Measurements from ENCODE around the gene PEAK3.
A peak's percentile ranks its signal among the peaks of the same experiment; 100 is the strongest.

Gene PEAK3, protein sequence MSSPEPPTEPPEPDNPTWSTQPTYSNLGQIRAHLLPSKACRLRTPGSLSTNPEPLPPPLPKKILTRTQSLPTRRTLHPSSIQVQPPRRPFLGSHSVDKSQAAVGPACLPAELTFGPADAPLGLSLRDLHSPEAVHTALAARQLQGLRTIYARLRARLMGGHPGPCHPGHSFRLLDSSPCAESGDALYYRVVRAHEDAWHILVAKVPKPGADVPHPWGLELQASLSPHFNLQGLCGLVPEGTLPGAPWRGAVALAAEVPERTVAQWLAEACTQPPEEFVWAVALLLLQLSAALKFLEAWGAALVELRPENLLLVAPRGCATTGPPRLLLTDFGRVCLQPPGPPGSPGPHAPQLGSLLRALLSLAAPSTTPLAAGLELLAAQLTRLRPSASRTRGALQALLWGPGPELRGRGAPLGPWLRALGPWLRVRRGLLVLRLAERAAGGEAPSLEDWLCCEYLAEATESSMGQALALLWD

DNA sequence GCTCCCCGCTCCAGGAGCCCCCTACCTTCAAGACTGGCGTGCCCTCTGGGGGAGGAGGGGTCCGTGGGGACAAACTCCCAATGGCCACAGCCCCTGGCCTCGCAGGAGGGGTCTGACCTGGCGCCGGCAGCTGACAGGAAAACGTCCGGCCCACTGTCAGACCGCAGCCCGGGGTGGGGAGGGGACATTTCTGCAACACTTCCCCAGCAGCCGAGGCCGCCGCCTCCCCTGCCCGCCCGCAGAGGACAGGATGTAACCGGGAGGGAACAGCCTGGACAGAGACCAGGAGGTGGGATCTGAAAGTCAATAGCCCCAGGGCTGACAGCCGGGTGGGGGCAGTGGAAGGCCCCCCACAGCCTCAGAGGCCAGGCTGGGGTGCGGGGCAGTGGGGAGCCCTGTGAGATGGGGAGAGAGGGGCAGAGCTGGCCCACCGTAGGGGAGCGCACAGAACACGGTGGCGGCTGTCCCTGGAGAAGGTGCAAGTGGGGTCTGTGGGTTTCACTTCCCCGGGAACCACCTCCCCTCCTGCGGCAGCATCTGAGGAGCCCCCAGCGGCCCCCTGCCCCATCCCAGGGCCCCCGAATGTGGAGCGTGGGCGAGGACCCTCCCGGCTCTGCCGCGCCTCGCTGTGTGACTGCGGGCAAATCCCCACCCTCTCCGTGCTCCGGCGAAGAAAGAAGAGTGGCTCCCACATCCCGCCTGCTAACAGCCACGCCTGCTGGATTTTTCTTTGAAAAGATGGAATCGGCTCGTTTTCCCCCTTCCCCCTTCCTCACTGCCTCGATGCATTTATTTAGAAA is at the start of gene PEAK3:
Gene PEAK3 (minus strand): TSS at position 114 of the 800 bp plus-strand sequence. CDS start 1,244 bp downstream, outside the sequence.
- Mint-ChIP-seq H3K27me3 (peaks cover 13% of the 10 kb centered on the region), H3K9me3 (no peaks in the 10 kb centered on the region), H3K27ac (peak within 1 kb of the TSS; percentile 93), H3K36me3 (ENCODE audit: low read depth) (peaks cover 30% of the 10 kb centered on the region), H3K4me3 (peak within 1 kb of the TSS; percentile 88), H3K4me1 (ENCODE audit: low read depth) (peaks cover 53% of the 10 kb centered on the region)
- intact Hi-C loops (cut with micrococcal nuclease) = no loop called here

DNA sequence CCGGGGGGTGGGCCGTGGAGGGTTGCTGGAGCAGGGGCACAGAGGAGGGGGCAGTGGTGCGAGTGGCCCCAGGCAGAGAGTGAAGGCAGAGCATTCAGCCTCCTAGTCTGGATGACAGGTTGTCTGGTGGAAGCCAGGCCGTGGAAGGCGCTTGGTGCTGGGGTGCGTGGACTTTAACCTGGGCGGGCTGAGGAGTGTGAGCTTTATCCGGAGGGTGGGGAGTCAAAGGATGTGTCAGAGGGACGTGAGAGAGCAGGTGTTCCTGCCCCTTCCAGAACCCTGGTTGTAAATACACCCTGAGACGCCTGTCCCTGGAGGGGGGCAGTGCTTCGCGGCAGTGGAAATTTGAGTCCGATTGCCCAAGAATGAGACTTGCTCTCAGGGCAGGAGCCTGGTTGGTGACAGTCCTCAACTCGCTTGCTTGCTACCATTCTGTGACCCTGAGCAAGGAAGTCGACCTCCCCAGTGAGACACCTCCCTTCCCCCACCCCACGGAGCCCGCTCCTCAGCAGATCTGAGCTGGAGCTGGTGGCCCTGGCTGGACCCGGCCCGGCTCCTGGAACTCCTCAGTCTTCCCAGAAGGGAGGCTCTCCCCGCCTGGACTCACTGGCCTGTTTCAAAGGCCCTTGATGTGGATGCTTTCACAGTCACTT is 48.8 kb upstream of the PEAK3 start:
- Mint-ChIP-seq H3K36me3 (ENCODE audit: low read depth) (peaks cover 40% of the 10 kb centered on the region), H3K4me3 (no peak overlapping the region), H3K27ac (peak overlapping the region; percentile 96), H3K9me3 (no peaks in the 10 kb centered on the region), H3K27me3 (peaks cover 2% of the 10 kb centered on the region), H3K4me1 (ENCODE audit: low read depth) (peaks cover 84% of the 10 kb centered on the region)
- intact Hi-C loops (cut with micrococcal nuclease) = no loop called here

DNA sequence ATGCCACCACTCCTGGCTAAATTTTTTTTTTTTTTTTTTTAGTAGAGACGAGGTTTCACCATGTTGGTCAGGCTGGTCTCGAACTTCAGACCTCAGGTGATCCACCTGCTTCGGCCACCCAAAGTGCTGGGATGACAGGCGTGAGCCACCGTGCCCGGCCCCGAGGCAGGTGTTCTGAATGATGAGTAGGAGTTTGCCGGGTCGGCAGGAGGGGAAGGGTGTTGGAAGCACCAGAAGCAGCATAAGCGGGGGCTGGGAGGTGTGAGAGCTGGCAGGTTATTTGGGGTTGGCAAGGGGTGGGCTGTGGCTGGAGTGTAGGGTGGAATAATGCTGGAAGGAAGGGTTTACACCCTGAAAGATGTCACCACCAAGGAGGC is 48.3 kb upstream of the PEAK3 start:
- Mint-ChIP-seq H3K27me3 (peaks cover 2% of the 10 kb centered on the region), H3K4me3 (no peak overlapping the region), H3K27ac (peak overlapping the region; percentile 96), H3K9me3 (no peaks in the 10 kb centered on the region), H3K4me1 (ENCODE audit: low read depth) (peaks cover 87% of the 10 kb centered on the region), H3K36me3 (ENCODE audit: low read depth) (peaks cover 40% of the 10 kb centered on the region)
- intact Hi-C loops (cut with micrococcal nuclease) = no loop called here

DNA sequence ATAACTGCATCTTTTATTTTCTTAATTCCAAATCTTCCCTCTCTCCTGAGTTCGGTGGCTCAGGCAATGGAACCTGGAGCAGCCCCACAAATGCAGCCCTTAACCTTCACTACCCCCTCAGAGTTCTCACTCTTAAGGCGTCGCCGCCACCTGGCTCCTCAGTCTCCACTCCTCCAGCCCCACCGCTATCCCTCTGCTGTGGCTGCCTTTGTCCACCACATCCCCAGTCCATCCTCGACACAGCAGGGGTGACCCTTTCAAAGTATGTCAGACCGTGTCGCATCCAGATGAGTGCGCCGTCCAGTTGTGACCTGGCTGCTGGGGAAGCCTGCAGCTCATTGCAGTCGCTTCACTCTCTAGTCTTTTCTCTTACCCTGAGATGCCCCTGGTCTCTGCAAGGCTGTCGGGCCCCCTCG is 47.5 kb upstream of the PEAK3 start:
- H3K9me3 Mint-ChIP-seq = no peaks in the 10 kb centered on the region
- H3K36me3 Mint-ChIP-seq (ENCODE audit: low read depth) = peaks cover 40% of the 10 kb centered on the region
- intact Hi-C loops (cut with micrococcal nuclease) = loop anchor here (5.0 kb wide), 1 partner anchor 63 kb away; no protein-coding TSS in a partner anchor
- peak overlapping the region; percentile 96 for H3K27ac Mint-ChIP-seq
- peaks cover 89% of the 10 kb centered on the region for H3K4me1 Mint-ChIP-seq (ENCODE audit: low read depth)
- H3K4me3 Mint-ChIP-seq = peak overlapping the region; percentile 98
- H3K27me3 Mint-ChIP-seq = peaks cover 2% of the 10 kb centered on the region

DNA sequence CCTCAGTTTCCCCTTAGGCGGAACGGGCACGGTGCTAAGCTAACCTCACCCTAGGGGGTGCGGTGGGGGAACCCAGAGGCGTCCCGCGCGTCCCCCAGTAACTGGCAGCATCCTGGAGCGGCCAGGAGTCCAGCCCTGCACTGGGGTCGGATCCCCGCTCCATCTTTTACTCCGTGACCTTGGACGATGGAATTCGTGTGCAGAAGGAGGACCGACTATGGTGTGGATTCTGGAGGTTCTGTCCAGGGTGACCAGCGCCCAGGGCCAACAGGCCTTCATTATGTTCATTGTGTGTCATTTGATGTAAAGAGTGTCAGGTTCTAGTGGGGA is 47.1 kb upstream of the PEAK3 start:
- Mint-ChIP-seq H3K27me3 (peaks cover 2% of the 10 kb centered on the region), H3K36me3 (ENCODE audit: low read depth) (peaks cover 42% of the 10 kb centered on the region), H3K27ac (peak overlapping the region; percentile 96), H3K4me3 (peak overlapping the region; percentile 98), H3K9me3 (no peaks in the 10 kb centered on the region), H3K4me1 (ENCODE audit: low read depth) (peaks cover 86% of the 10 kb centered on the region)
- intact Hi-C loops (cut with micrococcal nuclease) = loop anchor here (5.0 kb wide), 1 partner anchor 63 kb away; no protein-coding TSS in a partner anchor

DNA sequence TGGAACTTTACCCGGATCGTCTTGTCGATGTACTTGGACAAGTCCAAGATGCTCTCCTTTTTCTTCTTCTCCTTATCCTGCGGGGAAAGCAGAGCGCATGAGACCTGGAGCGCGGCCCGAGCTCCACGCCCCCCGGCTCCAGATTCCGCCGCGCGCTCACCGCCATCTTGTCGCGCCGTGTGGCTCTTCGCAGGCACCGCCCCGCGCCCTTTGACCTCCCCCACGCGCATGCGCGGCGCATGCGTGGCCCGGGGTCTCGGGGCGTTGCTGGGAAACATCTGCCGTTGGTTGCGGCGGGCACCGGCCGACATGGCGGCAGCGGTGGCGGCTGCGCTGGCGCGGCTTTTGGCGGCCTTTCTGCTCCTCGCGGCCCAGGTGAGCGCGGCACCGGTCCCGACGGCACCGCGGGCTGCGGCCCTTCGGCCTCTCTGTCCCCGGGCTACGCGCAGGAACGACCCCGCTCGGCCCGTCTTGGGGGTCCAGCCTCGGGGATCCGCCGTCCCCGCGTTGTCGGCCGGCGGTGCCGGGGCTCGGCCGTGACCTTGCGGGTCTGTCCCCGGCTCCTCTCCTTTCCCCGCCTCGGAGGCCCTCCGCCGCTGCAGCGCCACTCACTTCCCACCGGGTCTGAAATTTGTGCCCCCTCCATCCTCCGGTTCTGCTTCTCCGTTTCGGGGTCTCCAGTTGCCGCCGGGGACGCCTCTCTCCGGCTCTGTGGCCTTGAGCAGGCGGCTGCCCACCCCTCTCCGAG is 46.6 kb upstream of the PEAK3 start, which contains the start of the genes LSM7 and SPPL2B:
Gene LSM7 (minus strand): TSS at position 186 of the 748 bp plus-strand sequence. CDS start 20 bp downstream, at position 166.
Gene SPPL2B (plus strand): TSS at position 284 of the 748 bp plus-strand sequence. CDS start 26 bp downstream, at position 310.
- H3K36me3 Mint-ChIP-seq (ENCODE audit: low read depth) = peaks cover 48% of the 10 kb centered on the region
- H3K4me1 Mint-ChIP-seq (ENCODE audit: low read depth) = peaks cover 81% of the 10 kb centered on the region
- intact Hi-C loops (cut with micrococcal nuclease) = loop anchor here (5.0 kb wide), 1 partner anchor 64 kb away; no protein-coding TSS in a partner anchor

DNA sequence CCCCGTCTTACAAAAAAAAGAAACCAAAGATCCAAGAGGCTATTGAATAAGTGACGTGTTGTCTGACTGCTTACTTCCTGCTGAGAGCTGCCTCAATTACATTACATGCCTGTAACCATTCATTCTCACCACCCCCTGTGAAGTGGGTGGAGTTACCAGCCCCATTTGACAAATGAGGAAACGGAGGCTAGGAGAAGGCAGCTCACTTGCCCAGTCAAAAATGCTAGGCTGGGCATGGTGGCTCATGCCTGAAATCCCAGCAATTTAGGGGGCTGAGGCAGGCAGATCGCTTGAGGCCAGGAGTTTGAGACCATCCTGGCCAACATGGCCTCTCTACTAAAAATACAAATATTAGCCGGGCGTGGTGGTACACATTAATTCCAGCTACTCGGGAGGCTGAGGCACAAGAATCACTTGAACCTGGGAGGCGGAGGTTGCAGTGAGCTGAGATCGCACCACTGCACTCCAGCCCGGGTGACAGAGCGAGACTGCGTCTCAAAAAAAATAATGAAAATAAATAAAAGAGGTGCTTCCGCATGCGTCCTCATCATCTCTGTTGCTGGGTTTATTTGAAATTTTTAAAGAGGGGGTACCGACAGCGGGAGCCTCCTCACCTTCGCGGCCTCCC is 45.9 kb upstream of the PEAK3 start:
- Mint-ChIP-seq H3K9me3 (no peaks in the 10 kb centered on the region), H3K27me3 (peaks cover 2% of the 10 kb centered on the region), H3K4me3 (peak overlapping the region; percentile 98), H3K36me3 (ENCODE audit: low read depth) (peaks cover 55% of the 10 kb centered on the region), H3K4me1 (ENCODE audit: low read depth) (peaks cover 74% of the 10 kb centered on the region), H3K27ac (peak overlapping the region; percentile 96)
- intact Hi-C loops (cut with micrococcal nuclease) = loop anchor here (5.0 kb wide), 1 partner anchor 64 kb away; no protein-coding TSS in a partner anchor

More for the DNA sequence above, 46.6 kb upstream of the PEAK3 start, which contains the start of the genes LSM7 and SPPL2B:
- Mint-ChIP-seq H3K27ac (peak within 1 kb of the TSS; percentile 96), H3K4me3 (peak within 1 kb of the TSS; percentile 98), H3K27me3 (peaks cover 2% of the 10 kb centered on the region), H3K9me3 (no peaks in the 10 kb centered on the region)

DNA sequence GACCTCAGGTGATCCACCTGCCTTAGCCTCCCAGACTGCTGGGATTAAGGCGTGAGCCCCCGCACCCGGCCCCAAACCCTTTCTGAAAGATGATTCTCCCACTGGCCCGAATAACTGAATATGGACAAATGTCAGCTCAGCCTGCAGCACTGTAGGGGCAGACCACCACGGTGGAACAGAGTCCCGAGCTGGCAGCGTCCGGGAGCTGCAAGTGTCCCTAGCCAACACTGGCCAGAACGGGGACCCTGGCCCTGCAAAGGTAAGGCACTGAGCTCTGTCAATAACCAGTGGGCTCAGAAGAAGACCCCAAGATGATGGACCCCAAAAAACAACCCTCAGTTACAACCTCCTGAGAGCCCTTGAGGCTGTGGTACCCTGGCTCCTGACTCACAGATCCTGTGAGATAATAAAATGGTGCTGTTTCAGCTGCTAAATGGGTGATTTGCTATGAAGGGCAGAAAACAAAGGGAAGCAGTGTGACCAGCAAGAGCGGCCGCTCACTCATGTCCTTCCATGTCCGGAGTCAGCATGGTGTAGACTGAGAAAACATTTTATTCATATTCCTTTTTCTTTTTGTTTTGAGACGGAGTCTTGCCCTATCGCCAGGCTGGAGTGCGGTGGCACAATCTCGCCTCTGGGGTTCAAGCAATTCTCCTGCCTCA is 44.9 kb upstream of the PEAK3 start:
- H3K36me3 Mint-ChIP-seq (ENCODE audit: low read depth) = peaks cover 65% of the 10 kb centered on the region
- peaks cover 1% of the 10 kb centered on the region for H3K27me3 Mint-ChIP-seq
- peaks cover 63% of the 10 kb centered on the region for H3K4me1 Mint-ChIP-seq (ENCODE audit: low read depth)
- peak overlapping the region; percentile 98 for H3K4me3 Mint-ChIP-seq
- H3K9me3 Mint-ChIP-seq = no peaks in the 10 kb centered on the region
- intact Hi-C loops (cut with micrococcal nuclease) = loop anchor here (5.0 kb wide), 1 partner anchor 65 kb away; no protein-coding TSS in a partner anchor
- H3K27ac Mint-ChIP-seq = peak overlapping the region; percentile 96

DNA sequence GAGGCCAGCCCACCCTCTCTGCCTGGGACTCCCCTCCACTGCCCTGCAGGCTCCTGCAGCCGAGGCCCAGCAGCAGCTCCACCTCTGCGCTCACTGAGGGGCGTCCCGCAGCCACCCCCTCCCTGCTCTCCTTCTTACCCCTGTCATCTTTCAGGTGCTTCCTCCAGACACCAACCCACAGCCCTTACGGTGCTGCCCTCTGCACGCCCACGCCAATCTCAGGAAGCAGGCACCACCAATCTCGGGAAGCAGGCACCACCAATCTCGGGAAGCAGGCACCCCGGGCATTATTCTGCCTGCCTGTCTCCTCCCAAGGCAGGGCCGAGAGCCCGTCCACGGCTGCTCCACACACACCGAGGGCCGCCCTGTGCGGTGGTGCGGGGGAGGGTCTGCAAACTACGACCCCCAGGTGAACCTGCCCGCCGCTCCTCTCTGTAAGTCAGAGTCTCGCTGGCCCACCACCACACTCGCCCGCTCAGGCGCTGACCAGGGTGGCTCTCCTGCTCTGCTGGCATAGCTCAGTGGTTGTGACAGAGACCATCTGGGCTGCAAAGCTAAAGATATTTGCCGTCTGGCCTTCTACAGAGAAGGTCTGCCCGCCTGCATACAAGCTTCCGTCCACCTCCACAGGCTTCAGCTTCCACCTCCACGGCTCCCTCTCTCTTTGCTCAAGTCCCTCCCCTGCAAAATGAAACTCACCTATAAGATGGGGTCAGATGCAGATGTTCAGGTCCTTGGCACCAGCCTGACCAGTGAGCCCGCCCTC is 43.5 kb upstream of the PEAK3 start:
- Mint-ChIP-seq H3K27me3 (no peaks in the 10 kb centered on the region), H3K9me3 (no peaks in the 10 kb centered on the region), H3K36me3 (ENCODE audit: low read depth) (peaks cover 76% of the 10 kb centered on the region), H3K27ac (peak overlapping the region; percentile 9), H3K4me1 (ENCODE audit: low read depth) (peaks cover 51% of the 10 kb centered on the region), H3K4me3 (no peak overlapping the region)
- intact Hi-C loops (cut with micrococcal nuclease) = loop anchor here (5.0 kb wide), 1 partner anchor 67 kb away; no protein-coding TSS in a partner anchor

DNA sequence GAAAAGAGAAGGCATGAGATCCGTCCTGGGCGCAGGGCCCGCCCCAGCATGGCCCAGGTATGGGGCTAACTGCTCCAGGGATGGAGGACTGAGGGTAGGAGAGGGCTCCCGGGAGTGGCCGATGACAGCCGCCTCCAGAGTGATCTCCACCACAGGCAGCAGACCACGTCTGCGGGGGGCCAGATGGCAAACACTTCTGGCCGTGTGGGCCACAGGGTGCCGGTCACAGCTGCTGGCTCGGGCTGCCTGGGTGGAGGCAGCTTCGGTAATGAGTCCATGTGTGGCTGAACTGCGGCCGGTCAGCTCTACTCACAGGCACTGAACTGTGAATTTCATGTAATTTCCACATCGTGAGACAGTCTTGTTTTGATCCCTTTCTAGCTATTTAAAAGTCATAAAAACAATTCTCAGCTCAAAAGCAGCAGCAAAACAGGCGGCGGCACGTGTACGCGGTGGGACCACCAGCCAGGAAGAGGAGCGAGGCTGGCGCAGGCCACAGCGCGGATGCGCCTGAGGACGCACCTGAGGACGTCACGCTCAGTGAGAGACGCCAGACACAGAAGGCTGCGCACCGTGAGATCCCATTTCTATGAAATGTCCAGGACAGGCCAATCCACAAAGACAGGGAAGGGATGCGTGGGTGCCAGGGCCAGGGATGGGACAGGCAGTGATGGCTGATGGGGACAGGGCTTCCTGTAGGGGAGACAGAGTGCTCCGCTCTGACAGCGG is 42.4 kb upstream of the PEAK3 start:
- H3K36me3 Mint-ChIP-seq (ENCODE audit: low read depth) = peaks cover 76% of the 10 kb centered on the region
- H3K27ac Mint-ChIP-seq = no peak overlapping the region
- intact Hi-C loops (cut with micrococcal nuclease) = no loop called here
- no peaks in the 10 kb centered on the region for H3K27me3 Mint-ChIP-seq
- H3K4me1 Mint-ChIP-seq (ENCODE audit: low read depth) = peaks cover 40% of the 10 kb centered on the region
- no peak overlapping the region for H3K4me3 Mint-ChIP-seq
- H3K9me3 Mint-ChIP-seq = no peaks in the 10 kb centered on the region

DNA sequence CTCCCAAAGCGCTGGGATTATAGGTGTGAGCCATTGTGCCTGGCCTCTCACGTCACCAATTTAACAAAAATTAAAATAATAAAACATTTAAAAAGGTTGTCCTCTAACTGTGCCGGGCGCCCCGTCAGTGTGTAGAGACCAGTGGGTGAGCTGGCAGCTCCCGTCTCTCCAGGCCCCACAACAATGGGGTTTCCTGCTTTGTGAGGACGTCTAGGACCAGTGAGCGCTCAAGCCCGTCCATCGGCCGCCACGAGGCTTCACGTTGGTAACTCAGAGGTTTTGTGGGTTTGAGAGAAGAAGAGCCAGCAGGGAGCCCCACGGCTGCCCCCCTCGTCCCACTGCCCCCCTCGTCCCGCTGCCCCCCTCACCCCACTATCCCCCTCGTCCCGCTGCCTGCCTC is 41.7 kb upstream of the PEAK3 start:
- Mint-ChIP-seq H3K4me1 (ENCODE audit: low read depth) (peaks cover 35% of the 10 kb centered on the region), H3K4me3 (no peak overlapping the region), H3K27me3 (no peaks in the 10 kb centered on the region), H3K9me3 (no peaks in the 10 kb centered on the region), H3K36me3 (ENCODE audit: low read depth) (peaks cover 76% of the 10 kb centered on the region), H3K27ac (no peak overlapping the region)
- intact Hi-C loops (cut with micrococcal nuclease) = no loop called here
